RWPE2 (cell line): ENCODE measurements around the gene FAAP100.

ENCODE experiments used
- ATAC-seq: fragments of 200-7000 bp; cut with Tn5 transposase; 3 replicates; pipeline ENCODE4 v1.9.1; 2021; ENCODE audit warnings: low read depth
- DNase-seq: peaks from one replicate; pipeline ENCODE4 v3.0.0-alpha.2; 2020; ENCODE audit warnings: low spot score
- H3K27ac ChIP-seq: fragments of 450-650 bp; 2 replicates; pipeline ENCODE4 v1.5.1; 2017; ENCODE audit warnings: mild to moderate bottlenecking; ENCODE audit not compliant: poor library complexity, severe bottlenecking
- H3K27me3 ChIP-seq: fragments of 250-450 bp; sonication (Bioruptor Pico); 2 replicates; pipeline ENCODE4 v1.5.1; 2021; ENCODE audit warnings: mild to moderate bottlenecking, moderate library complexity; ENCODE audit not compliant: insufficient read depth, poor library complexity, severe bottlenecking
- H3K36me3 ChIP-seq: fragments of 250-450 bp; sonication (Bioruptor Pico); 2 replicates; pipeline ENCODE4 v1.5.1; 2020; ENCODE audit warnings: low read depth, mild to moderate bottlenecking, moderate library complexity
- H3K4me1 ChIP-seq: fragments of 250-450 bp; sonication (Bioruptor Pico); 2 replicates; pipeline ENCODE4 v1.5.1; 2021; ENCODE audit warnings: mild to moderate bottlenecking, moderate library complexity; ENCODE audit not compliant: insufficient read depth, poor library complexity, severe bottlenecking
- H3K4me3 ChIP-seq: fragments of 250-450 bp; sonication (Bioruptor Pico); 2 replicates; pipeline ENCODE4 v1.5.1; 2021; ENCODE audit warnings: mild to moderate bottlenecking, moderate library complexity; ENCODE audit not compliant: severe bottlenecking
- H3K9me3 ChIP-seq: fragments of 250-450 bp; sonication (Bioruptor Pico); 2 replicates; pipeline ENCODE4 v1.5.1; 2021; ENCODE audit warnings: mild to moderate bottlenecking, moderate library complexity; ENCODE audit not compliant: severe bottlenecking
- TF ChIP-seq, protein P1 (sequence below): fragments of 450-650 bp; IDR thresholded peaks from one replicate; pipeline ENCODE4 v1.5.1; 2017; ENCODE audit warnings: mild to moderate bottlenecking, moderate library complexity; ENCODE audit not compliant: poor library complexity, severe bottlenecking

FAAP100 gene

DNA sequence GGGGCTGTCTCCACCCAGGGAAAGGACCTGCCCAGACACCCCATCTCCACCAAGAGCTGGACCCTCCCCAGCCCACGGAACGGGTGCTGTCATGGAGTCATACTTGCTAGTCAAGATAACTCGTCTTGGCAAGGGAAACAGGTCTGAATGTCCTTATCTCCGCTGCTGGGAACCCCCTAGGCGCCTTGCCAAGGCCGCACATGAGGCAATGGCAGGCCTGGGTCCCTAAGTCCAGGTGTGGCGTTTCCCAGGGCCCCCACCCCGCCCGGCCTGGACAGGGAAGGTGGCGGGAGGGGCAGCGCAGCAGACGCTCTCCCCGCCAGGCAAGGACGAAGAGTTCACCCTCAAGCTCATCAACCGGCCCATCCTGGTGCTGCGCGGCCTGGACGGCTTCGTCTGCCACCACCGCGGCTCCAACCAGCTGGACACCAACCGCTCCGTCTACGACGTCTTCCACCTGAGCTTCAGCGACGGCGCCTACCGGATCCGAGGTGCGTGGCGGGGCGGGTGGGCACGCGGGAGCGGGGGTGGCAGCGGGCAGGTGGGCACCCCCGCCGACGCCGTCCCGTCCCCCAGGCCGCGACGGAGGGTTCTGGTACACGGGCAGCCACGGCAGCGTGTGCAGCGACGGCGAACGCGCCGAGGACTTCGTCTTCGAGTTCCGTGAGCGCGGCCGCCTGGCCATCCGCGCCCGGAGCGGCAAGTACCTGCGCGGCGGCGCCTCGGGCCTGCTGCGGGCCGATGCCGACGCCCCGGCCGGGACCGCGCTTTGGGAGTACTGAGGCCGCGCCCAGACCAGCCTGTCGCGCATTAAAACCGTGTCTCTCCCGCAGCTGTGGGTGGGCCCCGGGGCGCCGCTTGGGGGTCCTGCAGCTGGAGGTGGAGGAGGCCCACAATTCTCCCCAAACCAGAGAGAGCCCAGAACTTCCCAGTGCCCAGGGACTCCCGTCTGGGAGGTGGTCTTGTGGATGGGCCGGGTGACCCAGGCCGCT lies 15.6 kb downstream of the FAAP100 start:
- no peaks in the 10 kb centered on the region for H3K36me3 ChIP-seq
- DNase-seq (no peak), ATAC-seq (peak; percentile 9; the same call in 1 of the 3 replicates)
- H3K27me3 ChIP-seq = peaks cover 13% of the 10 kb centered on the region
- H3K4me1 ChIP-seq = no peaks in the 10 kb centered on the region
- H3K4me3 ChIP-seq = no peak overlapping the region
- no peak overlapping the region for H3K27ac ChIP-seq
- TF ChIP-seq, protein P1, sequence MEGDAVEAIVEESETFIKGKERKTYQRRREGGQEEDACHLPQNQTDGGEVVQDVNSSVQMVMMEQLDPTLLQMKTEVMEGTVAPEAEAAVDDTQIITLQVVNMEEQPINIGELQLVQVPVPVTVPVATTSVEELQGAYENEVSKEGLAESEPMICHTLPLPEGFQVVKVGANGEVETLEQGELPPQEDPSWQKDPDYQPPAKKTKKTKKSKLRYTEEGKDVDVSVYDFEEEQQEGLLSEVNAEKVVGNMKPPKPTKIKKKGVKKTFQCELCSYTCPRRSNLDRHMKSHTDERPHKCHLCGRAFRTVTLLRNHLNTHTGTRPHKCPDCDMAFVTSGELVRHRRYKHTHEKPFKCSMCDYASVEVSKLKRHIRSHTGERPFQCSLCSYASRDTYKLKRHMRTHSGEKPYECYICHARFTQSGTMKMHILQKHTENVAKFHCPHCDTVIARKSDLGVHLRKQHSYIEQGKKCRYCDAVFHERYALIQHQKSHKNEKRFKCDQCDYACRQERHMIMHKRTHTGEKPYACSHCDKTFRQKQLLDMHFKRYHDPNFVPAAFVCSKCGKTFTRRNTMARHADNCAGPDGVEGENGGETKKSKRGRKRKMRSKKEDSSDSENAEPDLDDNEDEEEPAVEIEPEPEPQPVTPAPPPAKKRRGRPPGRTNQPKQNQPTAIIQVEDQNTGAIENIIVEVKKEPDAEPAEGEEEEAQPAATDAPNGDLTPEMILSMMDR = no peak
- no peaks in the 10 kb centered on the region for H3K9me3 ChIP-seq

DNA sequence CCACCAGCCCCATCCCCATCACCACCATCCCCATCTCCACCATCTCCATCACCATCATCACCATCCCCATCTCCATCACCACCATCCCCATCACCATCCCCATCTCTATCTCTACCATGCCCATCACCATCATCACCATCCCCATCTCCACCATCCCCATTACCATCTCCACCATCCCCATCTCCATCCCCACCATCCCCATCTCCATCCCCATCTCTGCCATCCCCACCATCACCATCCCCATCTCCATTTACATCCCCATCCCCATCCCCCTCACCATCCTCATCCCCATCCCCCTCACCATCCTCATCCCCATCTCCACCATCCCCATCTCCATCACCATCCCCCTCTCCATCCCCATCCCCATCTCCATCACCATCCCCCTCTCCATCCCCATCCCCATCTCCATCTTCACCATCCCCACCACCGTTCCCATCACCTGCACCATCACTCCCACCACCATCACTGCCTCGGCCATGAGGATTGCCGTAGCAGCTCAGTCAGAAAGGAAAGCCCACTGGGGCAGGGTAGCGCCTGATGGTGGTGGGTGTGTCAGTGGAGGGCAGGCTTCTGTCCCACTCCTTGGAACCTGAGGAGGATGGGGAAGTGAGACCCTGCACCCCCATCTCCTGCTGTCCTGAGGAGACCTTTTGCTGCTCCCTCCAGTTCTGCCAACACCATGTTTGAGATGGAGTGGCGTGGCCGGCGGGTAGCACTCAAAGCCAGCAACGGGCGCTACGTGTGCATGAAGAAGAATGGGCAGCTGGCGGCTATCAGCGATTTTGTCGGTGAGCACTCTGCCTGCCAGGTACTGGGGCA lies 16.5 kb downstream of the FAAP100 start:
- H3K36me3 ChIP-seq = no peaks in the 10 kb centered on the region
- no peak overlapping the region for H3K4me3 ChIP-seq
- H3K9me3 ChIP-seq = no peaks in the 10 kb centered on the region
- ATAC-seq (no peak), DNase-seq (no peak)
- H3K4me1 ChIP-seq = no peaks in the 10 kb centered on the region
- TF ChIP-seq, protein P1 = no peak
- H3K27ac ChIP-seq = no peak overlapping the region
- peaks cover 13% of the 10 kb centered on the region for H3K27me3 ChIP-seq

DNA sequence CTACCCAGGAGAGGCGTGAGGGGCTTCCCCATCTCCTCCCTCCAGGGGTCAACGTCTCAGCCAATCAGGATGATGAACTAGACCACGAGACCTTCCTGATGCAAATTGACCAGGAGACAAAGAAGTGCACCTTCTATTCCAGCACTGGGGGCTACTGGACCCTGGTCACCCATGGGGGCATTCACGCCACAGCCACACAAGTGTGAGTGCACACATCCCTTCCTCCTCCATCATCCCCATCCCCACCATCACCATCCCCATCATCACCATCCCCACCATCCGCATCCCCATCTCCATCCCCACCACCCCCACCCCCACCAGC lies 17.2 kb downstream of the FAAP100 start:
- no peak overlapping the region for H3K27ac ChIP-seq
- DNase-seq (no peak), ATAC-seq (no peak)
- H3K27me3 ChIP-seq = peaks cover 13% of the 10 kb centered on the region
- no peaks in the 10 kb centered on the region for H3K4me1 ChIP-seq
- H3K4me3 ChIP-seq = no peak overlapping the region
- TF ChIP-seq, protein P1 = no peak
- no peaks in the 10 kb centered on the region for H3K36me3 ChIP-seq
- H3K9me3 ChIP-seq = no peaks in the 10 kb centered on the region

DNA sequence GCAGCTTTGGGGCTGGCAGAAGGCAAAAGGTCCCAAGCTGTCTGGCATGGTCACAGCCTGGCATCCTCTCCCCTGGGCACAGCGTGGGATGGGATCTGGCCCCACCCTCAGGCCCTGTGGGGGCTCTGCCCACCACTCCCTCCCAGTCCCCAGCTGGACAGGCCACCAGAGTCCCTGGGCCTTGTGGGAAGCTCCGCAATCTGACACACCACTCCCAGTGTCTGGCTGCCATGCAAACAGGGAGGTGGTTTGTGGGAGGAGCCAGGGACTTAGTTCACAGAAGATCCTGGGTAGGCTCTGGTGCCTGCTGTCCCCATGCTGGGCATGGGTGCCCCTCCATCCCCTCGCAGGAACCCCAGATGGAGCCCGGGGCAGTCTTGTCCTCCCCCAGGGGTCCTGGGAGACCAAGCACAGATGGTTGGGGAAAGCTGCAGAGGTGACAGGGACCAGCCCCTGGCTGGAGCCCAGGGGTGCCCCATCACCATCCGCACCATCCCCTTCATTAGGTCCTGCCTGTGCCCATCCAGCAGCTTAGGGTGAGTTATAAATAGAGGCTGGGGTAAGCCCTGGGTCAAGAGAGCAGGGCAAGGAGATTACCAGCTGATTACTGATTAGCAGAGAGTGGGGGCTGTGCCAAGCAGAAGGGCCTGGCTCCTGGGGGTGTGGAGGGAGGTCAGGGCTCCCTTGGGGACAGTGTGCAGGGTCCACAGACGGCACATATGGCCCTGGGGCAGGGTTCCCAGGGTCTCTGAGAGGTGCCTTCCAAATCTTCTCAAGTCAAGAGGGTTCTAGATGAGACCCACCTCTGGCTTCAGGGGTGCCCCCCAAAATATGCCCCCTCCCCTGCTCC lies 17.8 kb downstream of the FAAP100 start:
- no peak overlapping the region for H3K27ac ChIP-seq
- no peak for ATAC-seq
- DNase-seq = no peak

More for the DNA sequence above, 17.8 kb downstream of the FAAP100 start:
- no peaks in the 10 kb centered on the region for H3K36me3 ChIP-seq
- peaks cover 13% of the 10 kb centered on the region for H3K27me3 ChIP-seq
- H3K4me3 ChIP-seq = no peak overlapping the region
- TF ChIP-seq, protein P1 = no peak
- no peaks in the 10 kb centered on the region for H3K9me3 ChIP-seq
- no peaks in the 10 kb centered on the region for H3K4me1 ChIP-seq
